ENCODE results near the gene PTPN4.

Gene PTPN4

DNA sequence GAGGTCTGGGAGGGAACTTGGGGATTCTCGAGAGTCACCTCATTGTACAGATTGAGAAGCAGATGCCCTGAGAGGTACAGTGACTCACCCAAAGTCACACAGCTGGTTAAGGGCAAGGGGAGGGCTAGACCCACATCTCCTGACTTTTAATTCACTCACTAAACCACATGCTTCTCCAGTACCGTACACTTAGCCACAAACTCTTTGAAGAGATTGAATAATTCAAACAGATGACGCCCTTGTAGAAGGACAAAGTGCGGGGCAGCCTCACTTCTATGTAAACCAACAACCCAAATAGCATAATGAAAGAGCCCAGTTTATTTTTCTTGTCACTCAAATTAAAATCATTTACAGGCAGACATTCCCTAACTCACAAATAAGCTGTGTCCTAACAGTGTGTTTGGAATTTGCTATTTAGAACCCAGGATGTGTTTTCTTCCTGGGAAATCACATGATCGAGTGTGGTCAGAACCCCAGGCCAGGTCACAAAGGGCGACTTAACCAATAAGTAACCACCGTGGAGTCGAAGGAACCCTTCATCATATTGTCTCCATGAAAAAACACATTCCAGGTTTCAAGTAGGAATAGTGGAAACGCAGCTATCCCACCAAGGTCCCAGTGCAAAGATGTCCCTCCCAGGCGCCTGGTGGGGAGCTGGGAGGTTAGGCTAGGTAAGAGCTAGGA lies 35.8 kb upstream of the PTPN4 start:
- H3K27ac ChIP-seq: no peak overlapping the region
- no peak for TF ChIP-seq ZFX (IDR thresholded peaks at IDR 0.05)
- TF ChIP-seq, protein P1, sequence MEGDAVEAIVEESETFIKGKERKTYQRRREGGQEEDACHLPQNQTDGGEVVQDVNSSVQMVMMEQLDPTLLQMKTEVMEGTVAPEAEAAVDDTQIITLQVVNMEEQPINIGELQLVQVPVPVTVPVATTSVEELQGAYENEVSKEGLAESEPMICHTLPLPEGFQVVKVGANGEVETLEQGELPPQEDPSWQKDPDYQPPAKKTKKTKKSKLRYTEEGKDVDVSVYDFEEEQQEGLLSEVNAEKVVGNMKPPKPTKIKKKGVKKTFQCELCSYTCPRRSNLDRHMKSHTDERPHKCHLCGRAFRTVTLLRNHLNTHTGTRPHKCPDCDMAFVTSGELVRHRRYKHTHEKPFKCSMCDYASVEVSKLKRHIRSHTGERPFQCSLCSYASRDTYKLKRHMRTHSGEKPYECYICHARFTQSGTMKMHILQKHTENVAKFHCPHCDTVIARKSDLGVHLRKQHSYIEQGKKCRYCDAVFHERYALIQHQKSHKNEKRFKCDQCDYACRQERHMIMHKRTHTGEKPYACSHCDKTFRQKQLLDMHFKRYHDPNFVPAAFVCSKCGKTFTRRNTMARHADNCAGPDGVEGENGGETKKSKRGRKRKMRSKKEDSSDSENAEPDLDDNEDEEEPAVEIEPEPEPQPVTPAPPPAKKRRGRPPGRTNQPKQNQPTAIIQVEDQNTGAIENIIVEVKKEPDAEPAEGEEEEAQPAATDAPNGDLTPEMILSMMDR (conservative IDR thresholded peaks at IDR 0.05): no peak

DNA sequence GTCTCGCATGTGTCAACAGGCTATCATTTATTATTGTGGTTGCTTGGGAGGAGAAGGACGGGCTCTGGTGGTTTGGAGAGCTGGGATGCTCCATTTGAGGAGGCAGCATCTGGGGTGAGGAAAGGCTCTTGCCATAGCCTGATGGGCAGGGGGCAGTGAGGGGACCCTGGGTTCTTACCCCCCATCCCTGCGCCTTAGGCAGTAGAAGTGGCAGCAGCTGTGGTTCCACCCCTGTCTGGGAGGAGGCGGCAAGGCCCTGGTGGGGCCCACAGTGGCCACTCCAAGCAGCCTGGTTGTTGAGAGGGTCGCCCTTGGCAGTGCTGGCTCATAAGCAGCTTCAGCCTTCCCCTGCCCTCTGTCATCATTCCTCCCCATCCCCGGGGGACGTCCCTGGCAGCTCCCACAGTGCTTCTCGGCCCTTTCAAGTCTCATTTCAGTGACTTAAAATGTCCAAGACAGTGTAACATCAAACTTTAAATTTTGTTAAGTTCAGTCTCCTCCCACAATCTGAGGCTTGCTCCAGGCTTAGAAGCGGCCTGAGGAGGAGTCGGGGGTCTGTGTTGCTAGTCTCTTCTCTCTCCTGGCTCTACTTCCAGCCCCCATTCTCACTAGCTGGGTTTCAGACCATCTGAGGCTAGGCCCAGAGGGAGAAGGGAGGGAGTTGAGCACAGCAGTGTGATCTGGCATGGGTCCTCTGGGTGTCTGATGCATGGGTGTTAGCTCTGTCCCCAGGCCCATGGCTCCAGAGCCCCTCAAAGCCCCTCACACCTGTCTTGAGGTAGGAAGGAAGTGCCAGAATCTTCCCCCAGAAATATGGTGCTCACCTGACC lies 34.9 kb upstream of the PTPN4 start:
- H3K27ac ChIP-seq: no peak overlapping the region
- TF ChIP-seq ZFX (IDR thresholded peaks at IDR 0.05): no peak
- TF ChIP-seq, protein P1 (conservative IDR thresholded peaks at IDR 0.05): no peak

DNA sequence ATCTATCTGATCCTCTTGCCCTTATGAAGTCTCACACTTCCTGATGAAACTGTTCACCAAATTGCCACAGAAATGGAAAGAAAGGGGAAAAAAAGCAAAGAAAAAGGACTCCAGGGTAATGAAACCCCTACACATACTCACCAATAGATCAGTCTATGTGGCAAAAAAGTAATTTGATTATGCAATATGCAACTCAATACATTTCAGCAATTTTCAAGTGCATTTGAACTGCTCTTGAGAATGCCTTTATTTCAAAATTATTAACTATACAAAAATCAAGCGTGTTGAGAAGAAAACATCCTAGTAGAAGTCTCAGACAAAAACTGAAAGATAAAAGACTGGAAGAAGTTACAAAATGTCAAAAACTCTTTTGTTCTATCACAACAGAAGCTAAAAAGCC lies 32.2 kb upstream of the PTPN4 start:
- H3K27ac ChIP-seq: no peak overlapping the region
- TF ChIP-seq ZFX (IDR thresholded peaks at IDR 0.05): no peak
- TF ChIP-seq, protein P1 (conservative IDR thresholded peaks at IDR 0.05): no peak

DNA sequence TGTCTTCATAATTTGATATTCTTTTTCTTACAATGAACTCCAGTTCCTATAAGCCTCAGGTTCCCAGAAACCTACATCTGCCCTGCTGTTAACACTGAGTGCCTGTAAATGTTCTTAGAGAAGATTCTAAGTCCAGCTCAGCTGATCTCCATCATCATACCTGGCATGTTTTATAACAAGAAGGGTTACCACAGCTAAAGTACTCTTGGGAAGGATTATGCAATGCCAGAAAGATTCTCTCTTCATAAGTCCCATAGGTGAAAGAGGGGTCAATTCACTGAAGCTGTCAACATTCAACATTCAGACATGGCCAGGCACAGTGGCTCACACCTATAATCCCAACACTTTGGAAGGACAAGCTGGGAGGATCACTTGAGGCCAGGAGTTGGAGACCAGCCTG lies 31.3 kb upstream of the PTPN4 start:
- H3K27ac ChIP-seq: no peak overlapping the region
- TF ChIP-seq, protein P1 (conservative IDR thresholded peaks at IDR 0.05): no peak
- no peak for TF ChIP-seq ZFX (IDR thresholded peaks at IDR 0.05)

DNA sequence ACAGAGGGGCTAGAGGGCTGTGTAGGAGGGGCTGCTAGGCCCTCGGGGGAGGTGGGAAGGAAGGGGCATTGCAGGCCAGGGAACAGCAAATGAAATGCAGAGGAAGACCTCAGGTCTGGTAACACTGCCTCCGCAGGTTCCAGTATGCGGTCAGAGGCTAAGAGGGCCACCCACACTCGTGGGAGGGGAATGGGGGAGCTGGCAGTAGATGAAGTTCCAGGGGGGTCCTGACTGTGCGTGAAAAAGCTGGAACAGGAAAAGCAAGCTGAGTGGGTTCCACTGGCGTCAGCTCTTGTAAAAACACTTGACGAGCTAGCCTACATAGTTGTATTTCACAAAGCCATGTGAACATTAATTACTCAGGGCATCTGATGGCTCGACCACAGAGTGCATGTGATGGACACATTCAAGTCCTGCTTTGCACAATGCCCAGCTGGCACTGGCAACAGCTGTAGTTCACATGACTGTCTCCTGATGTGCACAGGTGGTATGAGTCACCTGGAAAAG lies 29.0 kb upstream of the PTPN4 start:
- no peak overlapping the region for H3K27ac ChIP-seq
- TF ChIP-seq, protein P1 (conservative IDR thresholded peaks at IDR 0.05): no peak
- TF ChIP-seq ZFX (IDR thresholded peaks at IDR 0.05): no peak

DNA sequence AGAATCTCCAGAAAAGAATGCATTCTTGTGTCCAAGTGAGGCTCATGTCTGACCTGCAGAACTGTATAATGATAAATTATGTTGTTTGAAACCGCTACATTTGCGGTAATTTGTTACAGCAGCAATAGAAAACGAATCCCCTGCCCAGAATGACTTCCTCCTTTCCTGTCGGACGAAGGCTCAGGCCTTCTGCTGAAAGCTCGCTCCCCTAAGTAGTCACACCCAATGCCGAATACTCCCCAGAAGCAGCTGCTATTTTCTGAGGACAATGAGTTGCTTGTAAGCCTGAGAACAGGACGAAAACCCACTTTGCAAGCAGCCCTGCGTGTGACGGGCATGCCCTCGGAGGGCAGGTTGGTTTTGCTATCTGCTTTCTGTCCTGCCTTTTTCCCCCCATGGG lies 27.7 kb upstream of the PTPN4 start:
- H3K27ac ChIP-seq: no peak overlapping the region
- TF ChIP-seq, protein P1 (conservative IDR thresholded peaks at IDR 0.05): no peak
- no peak for TF ChIP-seq ZFX (IDR thresholded peaks at IDR 0.05)

DNA sequence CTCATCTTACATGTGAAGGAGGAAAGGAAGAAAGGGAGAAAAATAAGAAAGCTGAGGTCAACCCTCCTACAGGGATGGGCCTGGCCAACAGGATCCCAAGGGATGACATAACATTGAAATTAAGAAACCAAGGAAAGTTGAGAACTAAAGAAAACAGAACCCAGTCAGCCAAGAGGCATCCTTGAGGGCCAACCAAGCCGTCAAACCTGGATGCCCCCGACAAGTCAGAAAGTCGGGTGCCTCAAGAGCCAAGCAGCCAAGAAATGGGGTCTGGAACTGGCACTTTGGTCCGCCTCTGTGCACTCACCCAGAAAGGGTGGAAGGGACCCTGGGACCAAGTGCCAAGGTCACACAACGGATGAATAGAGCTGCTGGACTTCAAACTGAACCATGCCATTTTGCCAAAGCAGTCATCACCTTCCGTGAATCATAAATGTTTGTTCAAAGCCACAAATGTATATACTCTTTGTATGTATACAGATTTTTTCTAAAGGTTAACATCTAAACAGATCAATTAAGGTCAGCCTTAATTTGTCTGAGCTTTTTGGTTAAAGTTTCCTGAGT lies 27.0 kb upstream of the PTPN4 start:
- TF ChIP-seq ZFX (IDR thresholded peaks at IDR 0.05): no peak
- TF ChIP-seq, protein P1 (conservative IDR thresholded peaks at IDR 0.05): no peak
- no peak overlapping the region for H3K27ac ChIP-seq
